GM19395 (cell line): ENCODE data around the gene CCAR1.
"Not testable (repeated sequence)": the region's sequence is repeated elsewhere in the genome, so short reads cannot be mapped to it uniquely, and the experiment has no call there.

Source experiments
- ATAC-seq: cut with Tn5 transposase; IDR thresholded peaks from one replicate; pipeline ENCODE4 v1.9.1; 2021; ENCODE audit warnings: mild to moderate bottlenecking, moderate library complexity; ENCODE audit not compliant: unreplicated experiment

The CCAR1 gene

GRCh38 chr10:68826764-68827591 lies 105.9 kb downstream of the CCAR1 start, which contains the start of gene STOX1:
Gene STOX1 (plus strand): TSS chr10:68827531. CDS start chr10:68827624, 93 bp downstream.
- ATAC-seq, result peak; percentile 71

DNA sequence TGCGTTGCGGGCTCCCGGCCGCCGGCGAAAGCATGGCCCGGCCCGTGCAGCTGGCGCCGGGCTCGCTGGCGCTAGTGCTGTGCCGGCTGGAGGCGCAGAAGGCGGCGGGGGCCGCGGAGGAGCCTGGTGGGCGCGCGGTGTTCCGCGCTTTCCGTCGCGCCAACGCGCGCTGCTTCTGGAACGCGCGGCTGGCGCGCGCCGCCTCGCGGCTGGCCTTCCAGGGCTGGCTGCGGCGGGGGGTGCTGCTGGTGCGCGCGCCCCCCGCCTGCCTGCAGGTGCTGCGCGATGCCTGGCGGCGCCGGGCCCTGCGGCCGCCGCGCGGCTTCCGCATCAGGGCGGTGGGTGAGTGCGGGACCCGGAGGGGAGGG lies 106.5 kb downstream of the CCAR1 start:
- peak; percentile 49 for ATAC-seq

DNA sequence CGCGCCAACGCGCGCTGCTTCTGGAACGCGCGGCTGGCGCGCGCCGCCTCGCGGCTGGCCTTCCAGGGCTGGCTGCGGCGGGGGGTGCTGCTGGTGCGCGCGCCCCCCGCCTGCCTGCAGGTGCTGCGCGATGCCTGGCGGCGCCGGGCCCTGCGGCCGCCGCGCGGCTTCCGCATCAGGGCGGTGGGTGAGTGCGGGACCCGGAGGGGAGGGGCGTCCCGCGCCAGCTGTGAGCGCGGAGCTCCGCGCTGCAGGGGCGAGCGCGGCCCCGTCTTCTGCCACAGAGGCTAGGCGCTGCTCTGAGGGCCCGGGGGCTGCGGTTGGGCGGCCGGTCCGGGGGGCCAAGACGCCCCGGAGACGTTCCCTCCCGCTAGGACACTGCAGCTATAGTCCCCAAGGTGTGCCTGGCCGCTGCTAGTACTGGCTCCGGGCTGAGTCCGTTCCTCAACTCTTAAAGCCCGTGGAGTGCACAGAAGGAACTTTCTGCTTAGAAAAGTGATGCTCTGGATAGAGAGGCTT lies 107.1 kb downstream of the CCAR1 start:
- peak; percentile 46 for ATAC-seq

GRCh38 chr10:68828833-68829232 lies 107.8 kb downstream of the CCAR1 start:
- no peak for ATAC-seq

- no peak for ATAC-seq
Measured at GRCh38 chr10:68829521-68829920, 108.5 kb downstream of the CCAR1 start.

GRCh38 chr10:68829952-68830351 lies 108.9 kb downstream of the CCAR1 start:
- no peak for ATAC-seq

GRCh38 chr10:68831961-68832455 lies 111.0 kb downstream of the CCAR1 start:
- no peak for ATAC-seq

DNA sequence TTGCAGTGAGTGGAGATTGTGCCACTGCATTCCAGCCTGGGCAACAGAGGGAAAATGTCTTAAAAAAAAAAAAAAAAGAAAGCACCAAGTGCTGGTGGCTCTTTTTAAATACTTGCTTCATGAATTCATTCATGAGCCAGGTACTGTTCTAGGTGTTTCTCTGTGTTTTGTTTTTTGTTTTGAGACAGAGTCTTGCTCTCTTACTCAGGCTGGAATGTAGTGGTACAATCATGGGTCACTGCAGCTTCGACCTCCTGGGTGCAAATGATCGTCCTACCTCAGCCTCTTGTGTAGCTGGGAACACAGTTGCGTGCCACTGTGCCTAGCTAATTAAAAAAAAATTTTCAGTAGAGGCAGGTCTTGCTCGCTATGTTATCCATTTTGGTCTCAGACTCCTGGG lies 111.6 kb downstream of the CCAR1 start:
- ATAC-seq, result no peak

DNA sequence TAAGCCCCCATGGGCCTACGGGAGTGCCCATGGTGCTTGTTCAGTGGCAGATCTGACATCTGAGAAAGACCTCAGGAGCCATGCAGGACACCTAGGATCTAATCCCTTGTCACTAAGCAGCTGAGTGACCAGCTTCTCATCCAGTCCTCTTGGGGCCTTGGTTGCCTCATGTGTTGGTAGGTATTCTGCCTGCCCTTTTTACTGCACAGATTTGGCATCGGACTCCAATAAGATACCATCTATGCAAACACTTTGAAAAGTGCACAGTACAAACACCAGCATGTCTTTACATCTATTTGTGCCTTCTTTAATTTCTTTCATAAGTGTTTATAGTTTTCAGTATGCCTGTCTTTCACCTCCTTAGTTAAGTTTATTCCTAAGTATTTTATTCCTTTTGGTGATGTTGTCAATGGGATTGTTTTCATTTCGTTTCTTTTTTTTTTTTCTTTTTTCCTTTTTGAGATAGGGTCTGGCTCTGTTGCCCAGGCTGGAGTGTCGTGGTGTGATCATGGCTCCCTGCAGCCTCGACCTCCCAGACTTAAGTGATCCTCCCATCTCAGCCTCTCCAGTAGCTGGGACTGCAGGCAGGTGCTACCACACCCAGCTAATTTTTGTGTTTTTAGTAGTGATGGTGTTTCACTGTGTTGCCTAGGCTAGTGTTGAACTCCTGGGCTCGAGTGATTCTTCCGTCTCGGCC lies 116.7 kb downstream of the CCAR1 start:
- ATAC-seq, result no peak

GRCh38 chr10:68840650-68841049 lies 119.6 kb downstream of the CCAR1 start:
- not testable (repeated sequence) for ATAC-seq
